IMR-90 (cell line): Measurements from ENCODE around the gene DSCAM. TPM values are rescaled to one million over a fixed set of nuclear protein-coding genes. Genes with fewer than 3 reads are reported as not detected.

ENCODE experiments used
- ATAC-seq: fragments of 200-7000 bp; cut with Tn5 transposase; 2 replicates; pipeline ENCODE4 v1.9.1; 2020; ENCODE audit warnings: low read depth, mild to moderate bottlenecking, moderate library complexity
- BruUV-seq: library from RNA; stranded (reverse); fragments of 400-500 nt; replicated peaks from 2 replicates; lab custom pipeline; 2021; lab: Mats Ljungman, UMichigan
- CTCF ChIA-PET: fragments of 300-600 bp; formaldehyde crosslinking; extraction: SDS; loops from one replicate; lab custom pipeline; 2021; ENCODE audit warnings: antibody characterized with exemption; lab: Yijun Ruan, JAX
- POLR2A ChIA-PET: fragments of 300-600 bp; sonication (Branson Sonifier 250); formaldehyde crosslinking; loops from one replicate; lab custom pipeline; 2022; ENCODE audit warnings: antibody characterized with exemption; ENCODE audit not compliant: unreplicated experiment; lab: Charles Lee
- DNase-seq: peaks from one replicate; pipeline ENCODE4 v3.0.0; 2013
- H2AFZ ChIP-seq: replicated peaks from 2 replicates; pipeline ENCODE3; 2013; ENCODE audit warnings: low read length, mild to moderate bottlenecking; ENCODE audit not compliant: poor library complexity
- H2AK5ac ChIP-seq: 2 replicates; pipeline ENCODE4 v1.6.1; 2013; ENCODE audit warnings: low read depth, low read length, inconsistent platforms
- H2AK9ac ChIP-seq: replicated peaks from 2 replicates; pipeline ENCODE3; 2013; ENCODE audit warnings: mild to moderate bottlenecking, low read depth, low read length, moderate library complexity; ENCODE audit not compliant: poor library complexity
- H2BK120ac ChIP-seq: 2 replicates; pipeline ENCODE4 v1.6.1; 2013; ENCODE audit warnings: low read depth, low read length, inconsistent platforms
- H2BK15ac ChIP-seq: 3 replicates; pipeline ENCODE4 v1.6.1; 2013; ENCODE audit warnings: low read depth, low read length, inconsistent platforms
- H2BK20ac ChIP-seq: 2 replicates; pipeline ENCODE4 v1.6.1; 2013; ENCODE audit warnings: low read depth, mild to moderate bottlenecking, inconsistent platforms, low read length, moderate library complexity
- H2BK5ac ChIP-seq: 2 replicates; pipeline ENCODE4 v1.6.1; 2013; ENCODE audit warnings: mild to moderate bottlenecking, low read depth, low read length, inconsistent platforms; ENCODE audit not compliant: poor library complexity, severe bottlenecking
- H3K14ac ChIP-seq: replicated peaks from 2 replicates; pipeline ENCODE4 v1.6.1; 2013; ENCODE audit warnings: low read depth, low read length, inconsistent platforms
- H3K18ac ChIP-seq: 2 replicates; pipeline ENCODE4 v1.6.1; 2013; ENCODE audit warnings: low read depth, low read length, control low read depth
- H3K23ac ChIP-seq: 2 replicates; pipeline ENCODE4 v1.6.1; 2013; ENCODE audit warnings: low read depth, low read length, inconsistent platforms
- H3K27ac ChIP-seq: 2 replicates; pipeline ENCODE4 v1.5.1; 2013; ENCODE audit warnings: mild to moderate bottlenecking, control low read depth, low read length; ENCODE audit not compliant: insufficient read depth
- H3K27me3 ChIP-seq: 2 replicates; pipeline ENCODE4 v1.6.1; 2013; ENCODE audit warnings: low read length; ENCODE audit not compliant: control insufficient read depth, insufficient read depth
- H3K36me3 ChIP-seq: 2 replicates; pipeline ENCODE4 v1.6.1; 2013; ENCODE audit warnings: low read length, mixed read lengths; ENCODE audit not compliant: control insufficient read depth, insufficient read depth
- H3K4ac ChIP-seq: 2 replicates; pipeline ENCODE4 v1.6.1; 2013; ENCODE audit warnings: low read depth, low read length, inconsistent platforms
- H3K4me1 ChIP-seq: 2 replicates; pipeline ENCODE4 v1.6.1; 2013; ENCODE audit warnings: low read length, mixed read lengths; ENCODE audit not compliant: control insufficient read depth, insufficient read depth
- H3K4me2 ChIP-seq: 2 replicates; pipeline ENCODE4 v1.6.1; 2013; ENCODE audit warnings: low read depth, mild to moderate bottlenecking, control low read depth, low read length, moderate library complexity
- H3K4me3 ChIP-seq: 2 replicates; pipeline ENCODE4 v1.5.1; 2013; ENCODE audit warnings: low read depth, mild to moderate bottlenecking, control low read depth, low read length, moderate library complexity; ENCODE audit not compliant: insufficient read depth
- H3K56ac ChIP-seq: 2 replicates; pipeline ENCODE4 v1.6.1; 2013; ENCODE audit warnings: low read length, inconsistent platforms; ENCODE audit not compliant: insufficient read depth; ENCODE audit errors: extremely low read depth
- H3K79me1 ChIP-seq, 2 experiments: 2 replicates each; pipeline ENCODE4 v1.6.1; 2013; ENCODE audit warnings: low read length in 2 of 2, inconsistent platforms in 1 of 2, low read depth in 1 of 2
- H3K9ac ChIP-seq: 2 replicates; pipeline ENCODE4 v1.6.1; 2013; ENCODE audit warnings: low read depth, low read length, control low read depth
- H3K9me1 ChIP-seq: 2 replicates; pipeline ENCODE4 v1.6.1; 2013; ENCODE audit warnings: low read length, inconsistent platforms; ENCODE audit not compliant: insufficient read depth
- H3K9me3 ChIP-seq: 2 replicates; pipeline ENCODE4 v1.6.1; 2013; ENCODE audit warnings: low read length; ENCODE audit not compliant: control insufficient read depth, insufficient read depth
- H4K20me1 ChIP-seq: 2 replicates; pipeline ENCODE4 v1.6.1; 2013; ENCODE audit warnings: low read length, inconsistent platforms; ENCODE audit not compliant: insufficient read depth
- H4K5ac ChIP-seq: 2 replicates; pipeline ENCODE4 v1.6.1; 2013; ENCODE audit warnings: mild to moderate bottlenecking, low read depth, low read length, control low read depth
- H4K8ac ChIP-seq, 2 experiments: 2 replicates each; pipeline ENCODE4 v1.6.1; 2013; ENCODE audit warnings: low read depth in 2 of 2, low read length in 2 of 2, control low read depth in 1 of 2, inconsistent platforms in 1 of 2
- H4K91ac ChIP-seq: 2 replicates; pipeline ENCODE4 v1.6.1; 2013; ENCODE audit warnings: low read depth, low read length, inconsistent platforms; ENCODE audit not compliant: insufficient read depth
- BHLHE40 ChIP-seq: fragments of 150-350 bp; IDR thresholded peaks from 2 replicates; pipeline ENCODE4 v1.6.1; 2016; ENCODE audit warnings: mild to moderate bottlenecking, low read depth, low read length
- CEBPB ChIP-seq: IDR thresholded peaks from 2 replicates; pipeline ENCODE4 v1.6.1; 2012; ENCODE audit warnings: low read depth, low read length, improper control_type of control experiment
- MAFK ChIP-seq: IDR thresholded peaks from 2 replicates; pipeline ENCODE4 v1.6.1; 2012; ENCODE audit warnings: low read depth, low read length, improper control_type of control experiment
- MAZ ChIP-seq: IDR thresholded peaks from 2 replicates; pipeline ENCODE4 v1.6.1; 2012; ENCODE audit warnings: low read depth, mild to moderate bottlenecking, low read length, improper control_type of control experiment, moderate library complexity, borderline replicate concordance
- MXI1 ChIP-seq: IDR thresholded peaks from 2 replicates; pipeline ENCODE4 v1.6.1; 2012; ENCODE audit warnings: low read depth, mild to moderate bottlenecking, low read length, moderate library complexity, borderline replicate concordance
- RAD21 ChIP-seq: IDR thresholded peaks from 2 replicates; pipeline ENCODE4 v1.6.1; 2012; ENCODE audit warnings: low read length, improper control_type of control experiment
- RCOR1 ChIP-seq: IDR thresholded peaks from 2 replicates; pipeline ENCODE4 v1.6.1; 2012; ENCODE audit warnings: mild to moderate bottlenecking, low read length, improper control_type of control experiment; ENCODE audit not compliant: insufficient replicate concordance
- RFX5 ChIP-seq: IDR thresholded peaks from 2 replicates; pipeline ENCODE4 v1.8.0; 2012; ENCODE audit warnings: low read depth, mild to moderate bottlenecking, low read length, moderate library complexity
- WGBS, 2 experiments: methylation state at CpG; one replicate each; pipeline versions ENCODE4 v1.1.5 to v1.1.7; 2013; ENCODE audit warnings: missing lambda C conversion rate in 2 of 2; ENCODE audit not compliant: insufficient read length in 1 of 2; ENCODE audit errors: extremely low coverage in 2 of 2; 5-methylcytosine and 5-hydroxymethylcytosine counted together
- dilution Hi-C: fragments of 300-500 bp; cut with HindIII; formaldehyde crosslinking; loops from one replicate; pipeline ENCODE4 v1.14.3; 2018; ENCODE audit warnings: low sequenced_read_pairs; ENCODE audit not compliant: unreplicated experiment
- in situ Hi-C: fragments of 300-500 bp; cut with MboI; formaldehyde crosslinking; loops from 3 replicates; pipeline ENCODE4 v1.14.3; 2019; ENCODE audit warnings: low sequenced_read_pairs, inconsistent platforms, mixed read lengths
- intact Hi-C: fragments of 100-400 bp; cut with micrococcal nuclease; formaldehyde crosslinking; loops from 2 replicates; pipeline ENCODE4 v1.10.0; 2022
- polyA plus RNA-seq, 3 experiments: library from polyadenylated mRNA; depleted of rRNA; stranded (reverse); fragments of >200 nt; gene quantifications; 2 replicates each; pipeline ENCODE4 v1.2.3, GENCODE V29; 2012; ENCODE audit warnings: low replicate concordance in 1 of 3
- total RNA-seq: library from RNA; depleted of rRNA; stranded (reverse); fragments of >200 nt; gene quantifications from 2 replicates; pipeline ENCODE4 v1.2.3, GENCODE V29; 2012
- TF ChIP-seq, protein P1 (sequence below): fragments of 150-350 bp; IDR thresholded peaks from 2 replicates; pipeline ENCODE4 v1.6.1; 2017; ENCODE audit warnings: mild to moderate bottlenecking, antibody characterized with exemption, low read length, low read depth

Gene DSCAM
- total and polyA plus RNA-seq, 2 of the 4 experiments (the other 2 are of a cell fraction), result under 0.01 to 0.02 TPM

DNA sequence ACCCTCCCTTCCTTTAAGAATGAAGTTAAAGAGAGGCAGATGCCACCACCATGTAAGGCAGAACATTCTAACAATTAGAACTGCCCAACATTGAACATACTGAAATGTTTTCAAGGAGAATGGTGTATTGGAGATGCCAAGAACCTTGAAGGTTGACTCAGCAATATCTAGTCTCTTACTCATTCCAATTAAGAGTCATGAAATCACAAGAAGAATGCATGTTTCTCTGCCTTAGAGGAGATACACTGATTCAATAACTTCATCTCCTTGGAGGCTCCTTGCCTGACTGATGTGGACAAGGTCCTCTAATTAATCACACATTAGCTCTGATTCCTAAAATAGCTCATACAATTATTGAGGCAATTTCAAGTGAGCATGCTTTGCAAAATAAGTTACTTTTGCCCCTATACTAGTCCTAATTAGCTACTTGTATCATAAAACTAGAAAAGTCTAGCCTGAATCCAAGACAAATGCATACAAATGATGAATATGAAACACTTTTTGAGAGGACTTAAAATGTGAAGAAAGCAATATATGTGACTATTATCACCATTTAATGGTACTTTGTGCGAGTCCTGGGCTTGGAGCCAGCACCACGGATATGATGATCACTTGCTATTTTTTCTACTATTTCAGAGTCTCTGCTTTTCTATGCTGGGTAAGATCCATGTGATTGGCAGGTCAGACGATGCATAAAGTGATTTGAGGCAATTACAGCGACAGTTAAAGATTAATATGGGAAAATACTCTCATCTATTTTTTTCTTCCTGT lies 114.5 kb downstream of the DSCAM start:
- intact Hi-C loops (no loop called here), dilution Hi-C loops (no loop called here), in situ Hi-C loops (no loop called here)
- DNase-seq (no peak), ATAC-seq (no peak)
- Histone ChIP-seq H3K18ac (no peak overlapping the region), H3K9ac (no peak overlapping the region), H2BK5ac (no peak overlapping the region), H4K8ac (no peak overlapping the region), H3K14ac (no peak overlapping the region), H3K27ac (no peak overlapping the region), H2AFZ (no peak overlapping the region), H2BK20ac (no peak overlapping the region), H2AK9ac (no peak overlapping the region), H3K27me3 (no peaks in the 10 kb centered on the region), H3K79me1 (no peaks in the 10 kb centered on the region), H3K4me1 (no peaks in the 10 kb centered on the region), H4K20me1 (no peaks in the 10 kb centered on the region), H2BK15ac (no peak overlapping the region), H3K36me3 (no peaks in the 10 kb centered on the region), H3K23ac (no peak overlapping the region), H3K9me3 (peaks cover 13% of the 10 kb centered on the region), H3K56ac (no peak overlapping the region), H4K91ac (no peak overlapping the region), H4K5ac (no peak overlapping the region), H3K4me2 (no peak overlapping the region), H2BK120ac (no peak overlapping the region), H3K4me3 (no peak overlapping the region), H2AK5ac (no peak overlapping the region), H3K9me1 (no peaks in the 10 kb centered on the region), H3K4ac (no peak overlapping the region)
- POLR2A ChIA-PET, result no interaction called here
- no TSS peak for BruUV-seq
- CTCF ChIA-PET, result interaction anchor here (0.7 kb wide), 1 partner anchor 53 kb away, joined by 4 read pairs; no protein-coding TSS in a partner anchor
- WGBS, 2 experiments, result no CpG with 5 or more reads among the region's 4 CpGs
- TF ChIP-seq RFX5, result no peak
- no peak for TF ChIP-seq BHLHE40
- TF ChIP-seq, protein P1, sequence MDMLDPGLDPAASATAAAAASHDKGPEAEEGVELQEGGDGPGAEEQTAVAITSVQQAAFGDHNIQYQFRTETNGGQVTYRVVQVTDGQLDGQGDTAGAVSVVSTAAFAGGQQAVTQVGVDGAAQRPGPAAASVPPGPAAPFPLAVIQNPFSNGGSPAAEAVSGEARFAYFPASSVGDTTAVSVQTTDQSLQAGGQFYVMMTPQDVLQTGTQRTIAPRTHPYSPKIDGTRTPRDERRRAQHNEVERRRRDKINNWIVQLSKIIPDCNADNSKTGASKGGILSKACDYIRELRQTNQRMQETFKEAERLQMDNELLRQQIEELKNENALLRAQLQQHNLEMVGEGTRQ, result no peak
- TF ChIP-seq MXI1, result no peak
- TF ChIP-seq MAZ, result no peak
- no peak for TF ChIP-seq RAD21
- TF ChIP-seq RCOR1, result no peak
- no peak for TF ChIP-seq CEBPB
- TF ChIP-seq MAFK, result peak; percentile 27; the same call in 1 of the 2 replicates
